ENCODE data around the gene ST7. TPM values are rescaled to one million over a fixed set of nuclear protein-coding genes. Genes with fewer than 3 reads are reported as not detected.

Gene ST7
- total RNA-seq (2021) (9.0 to 12.4 TPM (median 10.3 TPM) in 3 replicates), Bru-seq, nascent RNA (percentile 57 among the genes with signal in this experiment)
- long read RNA-seq, experiment 1, transcript ST7-208 (15 exons, 2,110 nt), result major isoform, 18 of 79 reads
- long read RNA-seq, experiment 1, transcript ST7-201 (16 exons, 2,899 nt), result minor isoform, 12 of 79 reads
- long read RNA-seq, experiment 1, transcript ST7-202 (16 exons, 2,142 nt), result minor isoform, 10 of 79 reads
- long read RNA-seq, experiment 1, partial matches to known transcripts, result 7 of 79 reads
- long read RNA-seq, experiment 1, other reads (novel, unspliced or antisense), result 29 of 79 reads
- long read RNA-seq, experiment 2, partial matches to known transcripts, result 1 of 6 reads
- long read RNA-seq, experiment 2, other reads (novel, unspliced or antisense), result 1 of 6 reads
- long read RNA-seq, experiment 3, partial matches to known transcripts, result 1 of 7 reads
- long read RNA-seq, experiment 3, other reads (novel, unspliced or antisense), result 1 of 7 reads

- CTCF ChIA-PET, result interaction anchor here (0.6 to 1.4 kb wide), 5 partner anchors 12 to 165 kb away, joined by 3 to 6 read pairs (median 4); no protein-coding TSS in a partner anchor
- peak within 1 kb of the TSS; percentile 95 for H3K4me3 Mint-ChIP-seq
- POLR2A ChIA-PET, result interaction anchor here (0.8 to 1.4 kb wide), 2 partner anchors 16 to 22 kb away, joined by 3 to 5 read pairs; no protein-coding TSS in a partner anchor
- peak within 1 kb of the TSS; percentile 100 for H3K27ac Mint-ChIP-seq
- H3K36me3 Mint-ChIP-seq, result 0 out of 2 replicates have a peak, but pooled peaks cover 2% of the 10 kb centered on the region
- TF ChIP-seq MAX (CRISPR knock-in tag; IDR thresholded peaks at IDR 0.05) (no peak; the same call in 1 of the 2 replicates), FOXP4 (CRISPR knock-in tag; IDR thresholded peaks at IDR 0.05) (peak; percentile 1; the same call in 1 of the 2 replicates), FOXP1 (CRISPR knock-in tag; IDR thresholded peaks at IDR 0.05; ENCODE audit: borderline replicate concordance) (0 out of 2 replicates have a peak, but pooled peaks have one; percentile 30), ZNF232 (CRISPR knock-in tag; IDR thresholded peaks at IDR 0.05) (no peak), ZMAT4 (CRISPR knock-in tag; IDR thresholded peaks at IDR 0.05) (no peak), GABPB1 (CRISPR knock-in tag; IDR thresholded peaks at IDR 0.05) (peak; percentile 51), RORB (CRISPR knock-in tag; IDR thresholded peaks at IDR 0.05) (no peak), ZNF416 (CRISPR knock-in tag; IDR thresholded peaks at IDR 0.05) (no peak), ZBTB43 (CRISPR knock-in tag; IDR thresholded peaks at IDR 0.05) (no peak), ZNF671 (CRISPR knock-in tag; IDR thresholded peaks at IDR 0.05) (no peak), SMAD4 (CRISPR knock-in tag; IDR thresholded peaks at IDR 0.05) (no peak)
- peaks cover 49% of the 10 kb centered on the region for H3K4me1 Mint-ChIP-seq
- ATAC-seq, result peak; percentile 37
- DNase-seq (ENCODE audit: low spot score), result peak; percentile 51
- no peaks in the 10 kb centered on the region for H3K9me3 Mint-ChIP-seq
- H3K27me3 Mint-ChIP-seq (ENCODE audit: low read depth), result peaks cover 4% of the 10 kb centered on the region
Observed at GRCh38 chr7:116953372-116953905, at the start of gene ST7. TSS of gene ST7 (plus strand) at chr7:116953501. CDS start at chr7:116953541, 40 bp downstream.

- Mint-ChIP-seq H3K9me3 (no peaks in the 10 kb centered on the region), H3K4me3 (no peak overlapping the region), H3K27me3 (ENCODE audit: low read depth) (no peaks in the 10 kb centered on the region), H3K27ac (no peak overlapping the region), H3K36me3 (peaks cover 31% of the 10 kb centered on the region), H3K4me1 (peaks cover 31% of the 10 kb centered on the region)
- DNase-seq (ENCODE audit: low spot score) (no peak), ATAC-seq (no peak)
- CTCF ChIA-PET, result no interaction called here
- no peak for TF ChIP-seq CTCF (IDR thresholded peaks at IDR 0.05)
- TF ChIP-seq ATF3 (CRISPR knock-in tag; conservative IDR thresholded peaks at IDR 0.05), result no peak
- no peak for TF ChIP-seq ZSCAN18 (CRISPR knock-in tag; IDR thresholded peaks at IDR 0.05)
- TF ChIP-seq ZNF263 (CRISPR knock-in tag; IDR thresholded peaks at IDR 0.05; ENCODE audit: low read depth), result no peak
- TF ChIP-seq MYBL2 (CRISPR knock-in tag; IDR thresholded peaks at IDR 0.05), result no peak
- no peak for TF ChIP-seq ZNF423 (CRISPR knock-in tag; IDR thresholded peaks at IDR 0.05)
- TF ChIP-seq ZNF219 (CRISPR knock-in tag; IDR thresholded peaks at IDR 0.05; ENCODE audit: borderline replicate concordance), result no peak
- TF ChIP-seq GABPB1 (CRISPR knock-in tag; IDR thresholded peaks at IDR 0.05), result no peak
- TF ChIP-seq FOXJ3 (CRISPR knock-in tag; IDR thresholded peaks at IDR 0.05; ENCODE audit: borderline replicate concordance), result no peak
- POLR2A ChIA-PET, result no interaction called here
Observed at GRCh38 chr7:116906391-116906790, 46.9 kb upstream of the ST7 start.

All from WTC11 (cell line).